DND-41 (cell line): ENCODE data around the gene PPP1R14C.

ENCODE experiments used
- ATAC-seq: fragments of 200-7000 bp; cut with Tn5 transposase; 3 replicates; pipeline ENCODE4 v1.9.1; 2021; ENCODE audit warnings: low read depth; ENCODE audit not compliant: insufficient read depth
- DNase-seq: peaks from one replicate; pipeline ENCODE4 v3.0.0-alpha.2; 2020
- H2AFZ ChIP-seq: 2 replicates; pipeline ENCODE4 v1.6.0; 2012; ENCODE audit warnings: low read depth, low read length
- H3K27ac ChIP-seq: 2 replicates; pipeline ENCODE4 v1.5.1; 2012; ENCODE audit warnings: low read length, inconsistent platforms
- H3K27me3 ChIP-seq: fragments of 200-600 bp; sonication (generic); 2 replicates; pipeline ENCODE4 v1.6.0; 2012; ENCODE audit warnings: low read length, mild to moderate bottlenecking, inconsistent platforms; ENCODE audit not compliant: insufficient read depth, poor library complexity
- H3K36me3 ChIP-seq: 2 replicates; pipeline ENCODE4 v1.5.1; 2012; ENCODE audit warnings: low read length, inconsistent platforms; ENCODE audit not compliant: insufficient read depth
- H3K4me1 ChIP-seq: 2 replicates; pipeline ENCODE4 v1.5.1; 2012; ENCODE audit warnings: mild to moderate bottlenecking, low read length; ENCODE audit not compliant: insufficient read depth
- H3K4me2 ChIP-seq: 2 replicates; pipeline ENCODE4 v1.6.0; 2012; ENCODE audit warnings: mild to moderate bottlenecking, moderate library complexity, low read length, inconsistent platforms; ENCODE audit not compliant: insufficient read depth
- H3K4me3 ChIP-seq, 2 experiments: fragments of 200-600 bp in 1 of 2; shearing (Covaris generic) in 1 of 2; 2 replicates each; pipeline ENCODE4 v1.5.1; 2012 to 2016; ENCODE audit warnings: inconsistent platforms in 2 of 2, low read length in 2 of 2, mild to moderate bottlenecking in 2 of 2, low read depth in 1 of 2, moderate library complexity in 1 of 2
- H3K79me2 ChIP-seq: 2 replicates; pipeline ENCODE4 v1.6.0; 2012; ENCODE audit warnings: low read length, inconsistent platforms; ENCODE audit not compliant: insufficient read depth
- H3K9ac ChIP-seq: 2 replicates; pipeline ENCODE4 v1.6.0; 2012; ENCODE audit warnings: low read depth, mild to moderate bottlenecking, inconsistent platforms, low read length, moderate library complexity
- H3K9me3 ChIP-seq: 2 replicates; pipeline ENCODE4 v1.5.1; 2012; ENCODE audit warnings: low read length, moderate library complexity, mild to moderate bottlenecking, inconsistent platforms; ENCODE audit not compliant: insufficient read depth, severe bottlenecking
- H4K20me1 ChIP-seq: 2 replicates; pipeline ENCODE4 v1.6.0; 2012; ENCODE audit warnings: low read length; ENCODE audit not compliant: insufficient read depth
- CTCF ChIP-seq: IDR thresholded peaks from 2 replicates; pipeline ENCODE4 v1.5.1; 2012; ENCODE audit warnings: borderline replicate concordance, low read length, moderate library complexity, mild to moderate bottlenecking; ENCODE audit not compliant: poor library complexity, severe bottlenecking; ENCODE audit errors: extremely low read depth
- EZH2 ChIP-seq: IDR thresholded peaks from 3 replicates; pipeline ENCODE4 v1.6.1; 2012; ENCODE audit warnings: borderline replicate concordance, low read depth, mild to moderate bottlenecking, moderate library complexity, low read length, inconsistent platforms; ENCODE audit not compliant: severe bottlenecking

The PPP1R14C gene

GRCh38 chr6:150165020-150165702 is 22.3 kb downstream of the PPP1R14C start:
- Histone ChIP-seq H3K27ac (no peak overlapping the region), H3K4me1 (no peaks in the 10 kb centered on the region), H2AFZ (no peak overlapping the region), H3K79me2 (no peaks in the 10 kb centered on the region), H3K27me3 (no peaks in the 10 kb centered on the region), H3K9me3 (no peaks in the 10 kb centered on the region), H3K4me3 (no peak overlapping the region), H3K9ac (no peak overlapping the region), H3K36me3 (no peaks in the 10 kb centered on the region), H3K4me2 (no peak overlapping the region), H4K20me1 (no peaks in the 10 kb centered on the region)
- ATAC-seq, result no peak
- TF ChIP-seq CTCF (no peak), EZH2 (no peak)
- DNase-seq, result no peak

GRCh38 chr6:150167479-150167873 is 24.6 kb downstream of the PPP1R14C start:
- Histone ChIP-seq H3K9me3 (no peaks in the 10 kb centered on the region), H3K9ac (no peak overlapping the region), H4K20me1 (no peaks in the 10 kb centered on the region), H3K27ac (no peak overlapping the region), H3K4me1 (no peaks in the 10 kb centered on the region), H3K36me3 (no peaks in the 10 kb centered on the region), H3K27me3 (peaks cover 3% of the 10 kb centered on the region), H3K4me2 (no peak overlapping the region), H3K4me3 (no peak overlapping the region), H2AFZ (no peak overlapping the region), H3K79me2 (no peaks in the 10 kb centered on the region)
- DNase-seq (no peak), ATAC-seq (no peak)
- TF ChIP-seq EZH2, result no peak
- TF ChIP-seq CTCF, result no peak

GRCh38 chr6:150169181-150169580 is 26.3 kb downstream of the PPP1R14C start:
- H3K79me2 ChIP-seq, result no peaks in the 10 kb centered on the region
- no peak overlapping the region for H3K4me3 ChIP-seq
- no peaks in the 10 kb centered on the region for H3K4me1 ChIP-seq
- DNase-seq, result no peak
- no peak overlapping the region for H2AFZ ChIP-seq
- TF ChIP-seq EZH2, result no peak
- H3K4me2 ChIP-seq, result no peak overlapping the region
- no peaks in the 10 kb centered on the region for H3K36me3 ChIP-seq
- peaks cover 3% of the 10 kb centered on the region for H3K27me3 ChIP-seq
- ATAC-seq, result no peak
- no peak overlapping the region for H3K27ac ChIP-seq
- H3K9me3 ChIP-seq, result no peaks in the 10 kb centered on the region
- no peaks in the 10 kb centered on the region for H4K20me1 ChIP-seq
- no peak overlapping the region for H3K9ac ChIP-seq

- DNase-seq, result no peak
- Histone ChIP-seq H4K20me1 (no peaks in the 10 kb centered on the region), H3K4me3 (no peak overlapping the region), H3K4me2 (no peak overlapping the region), H3K27me3 (peaks cover 3% of the 10 kb centered on the region), H3K9me3 (no peaks in the 10 kb centered on the region), H3K4me1 (no peaks in the 10 kb centered on the region), H3K27ac (no peak overlapping the region), H3K79me2 (no peaks in the 10 kb centered on the region), H3K9ac (no peak overlapping the region), H2AFZ (no peak overlapping the region), H3K36me3 (no peaks in the 10 kb centered on the region)
- no peak for ATAC-seq
- TF ChIP-seq CTCF (no peak), EZH2 (no peak)
Measured at GRCh38 chr6:150169609-150170008, 26.8 kb downstream of the PPP1R14C start.
